ENCODE measurements around the gene PAPSS2. TPM values are rescaled to one million over a fixed set of nuclear protein-coding genes. Genes with fewer than 3 reads are reported as not detected.

The PAPSS2 gene
- polyA plus RNA-seq, 1 experiment, result 51.4 TPM

DNA sequence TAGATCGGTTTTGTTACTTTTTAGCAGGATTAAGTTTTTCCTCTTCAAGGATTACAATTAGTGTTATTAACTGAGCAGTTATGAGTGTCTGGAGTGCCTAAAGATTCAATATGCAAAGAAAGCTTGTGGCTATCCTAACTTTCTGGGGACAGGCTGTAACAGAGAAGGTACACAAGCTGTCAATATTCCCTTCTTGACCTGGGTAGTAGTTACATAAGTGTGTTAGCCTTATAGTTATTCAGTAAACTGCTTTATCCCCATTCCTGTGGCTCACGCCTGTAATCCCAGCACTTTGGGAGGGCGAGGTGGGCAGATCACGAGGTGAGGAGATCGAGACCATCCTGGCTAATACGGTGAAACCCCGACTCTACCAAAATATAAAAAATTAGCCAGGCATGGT is 126.7 kb downstream of the PAPSS2 start:
- H3K27ac ChIP-seq (ENCODE audit: low read depth, low read length), result no peak overlapping the region
- H3K9me3 ChIP-seq (ENCODE audit: control insufficient read depth, insufficient read depth, low read length), result no peaks in the 10 kb centered on the region
- no peaks in the 10 kb centered on the region for H3K27me3 ChIP-seq (ENCODE audit: control insufficient read depth, insufficient read depth, low read length)
- H3K4me3 ChIP-seq (ENCODE audit: low read depth, low read length), result no peak overlapping the region
- DNase-seq (ENCODE audit: low read depth, low spot score), result no peak
- TF ChIP-seq, protein P1, sequence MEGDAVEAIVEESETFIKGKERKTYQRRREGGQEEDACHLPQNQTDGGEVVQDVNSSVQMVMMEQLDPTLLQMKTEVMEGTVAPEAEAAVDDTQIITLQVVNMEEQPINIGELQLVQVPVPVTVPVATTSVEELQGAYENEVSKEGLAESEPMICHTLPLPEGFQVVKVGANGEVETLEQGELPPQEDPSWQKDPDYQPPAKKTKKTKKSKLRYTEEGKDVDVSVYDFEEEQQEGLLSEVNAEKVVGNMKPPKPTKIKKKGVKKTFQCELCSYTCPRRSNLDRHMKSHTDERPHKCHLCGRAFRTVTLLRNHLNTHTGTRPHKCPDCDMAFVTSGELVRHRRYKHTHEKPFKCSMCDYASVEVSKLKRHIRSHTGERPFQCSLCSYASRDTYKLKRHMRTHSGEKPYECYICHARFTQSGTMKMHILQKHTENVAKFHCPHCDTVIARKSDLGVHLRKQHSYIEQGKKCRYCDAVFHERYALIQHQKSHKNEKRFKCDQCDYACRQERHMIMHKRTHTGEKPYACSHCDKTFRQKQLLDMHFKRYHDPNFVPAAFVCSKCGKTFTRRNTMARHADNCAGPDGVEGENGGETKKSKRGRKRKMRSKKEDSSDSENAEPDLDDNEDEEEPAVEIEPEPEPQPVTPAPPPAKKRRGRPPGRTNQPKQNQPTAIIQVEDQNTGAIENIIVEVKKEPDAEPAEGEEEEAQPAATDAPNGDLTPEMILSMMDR (IDR thresholded peaks at IDR 0.05; ENCODE audit: low read depth, low read length), result no peak
- POLR2A ChIA-PET, result no interaction called here
- CTCF ChIA-PET, result no interaction called here

DNA sequence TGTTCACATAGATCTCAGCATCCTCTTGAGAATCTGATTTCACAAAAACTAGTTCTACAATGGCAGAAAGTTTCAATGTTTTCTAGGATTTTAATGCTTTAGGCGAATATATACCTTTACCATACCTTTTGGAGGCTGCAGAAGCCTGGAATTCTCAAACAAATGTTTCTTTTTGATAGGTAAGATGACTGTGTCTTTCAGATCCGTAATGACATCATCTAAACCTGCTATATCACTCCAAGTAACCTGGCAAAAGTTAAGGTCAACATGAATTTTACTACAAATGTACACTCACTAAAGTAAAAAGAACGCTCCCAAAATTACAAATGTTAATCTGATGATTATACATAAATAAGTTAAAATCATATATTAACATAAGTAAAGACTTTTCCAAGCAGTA is 130.5 kb downstream of the PAPSS2 start:
- no peak overlapping the region for H3K4me3 ChIP-seq (ENCODE audit: low read depth, low read length)
- TF ChIP-seq, protein P1 (IDR thresholded peaks at IDR 0.05; ENCODE audit: low read depth, low read length), result no peak
- no peaks in the 10 kb centered on the region for H3K27me3 ChIP-seq (ENCODE audit: control insufficient read depth, insufficient read depth, low read length)
- no peak overlapping the region for H3K27ac ChIP-seq (ENCODE audit: low read depth, low read length)
- ChIA-PET POLR2A (no interaction called here), CTCF (no interaction called here)
- no peaks in the 10 kb centered on the region for H3K9me3 ChIP-seq (ENCODE audit: control insufficient read depth, insufficient read depth, low read length)
- no peak for DNase-seq (ENCODE audit: low read depth, low spot score)

DNA sequence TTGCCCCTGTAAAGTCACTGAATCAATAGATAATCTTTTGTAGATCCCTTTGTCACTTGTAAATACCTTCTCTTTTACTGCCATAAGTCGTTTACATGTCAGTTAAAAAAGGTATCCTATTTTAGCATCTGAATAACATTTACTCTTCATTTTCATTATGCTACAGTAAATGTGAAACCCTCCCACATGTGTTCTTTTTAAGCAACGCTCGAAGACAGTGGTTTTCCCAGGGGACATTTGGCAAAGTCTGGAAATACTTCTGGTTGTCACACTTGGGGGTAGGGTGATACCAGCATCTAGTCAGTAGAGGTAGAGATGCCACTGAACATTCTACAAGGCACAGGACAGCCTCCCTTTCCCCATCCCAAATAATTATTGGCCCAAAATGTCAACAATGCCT is 134.6 kb downstream of the PAPSS2 start:
- Histone ChIP-seq H3K4me3 (ENCODE audit: low read depth, low read length) (no peak overlapping the region), H3K9me3 (ENCODE audit: control insufficient read depth, insufficient read depth, low read length) (no peaks in the 10 kb centered on the region), H3K27ac (ENCODE audit: low read depth, low read length) (no peak overlapping the region), H3K27me3 (ENCODE audit: control insufficient read depth, insufficient read depth, low read length) (no peaks in the 10 kb centered on the region)
- TF ChIP-seq, protein P1 (IDR thresholded peaks at IDR 0.05; ENCODE audit: low read depth, low read length), result no peak
- POLR2A ChIA-PET, result no interaction called here
- DNase-seq (ENCODE audit: low read depth, low spot score), result no peak
- CTCF ChIA-PET, result interaction anchor here (0.8 kb wide), 1 partner anchor 816 kb away, joined by 3 read pairs; no protein-coding TSS in a partner anchor

Other genes with a start within 250 kb of the PAPSS2 start
- 16.6 and 24.6 TPM in 2 replicates for gene MINPP1, start 155.0 kb upstream of the PAPSS2 start, polyA plus RNA-seq (2011; rRNA removed)
- 31.3 and 43.7 TPM in 2 replicates for gene ATAD1, start 158.3 kb downstream of the PAPSS2 start, polyA plus RNA-seq (2011; rRNA removed)
- 0.51 and 0.58 TPM in 2 replicates for gene KLLN, start 203.7 kb downstream of the PAPSS2 start, polyA plus RNA-seq (2011; rRNA removed)
- 68.7 and 96.1 TPM in 2 replicates for gene PTEN, start 203.7 kb downstream of the PAPSS2 start, polyA plus RNA-seq (2011; rRNA removed)